GM19468 (cell line): ENCODE data around the gene TUT1.
"Not testable (repeated sequence)": the region's sequence is repeated elsewhere in the genome, so short reads cannot be mapped to it uniquely, and the experiment has no call there.

Source experiments
- ATAC-seq: cut with Tn5 transposase; IDR thresholded peaks from one replicate; pipeline ENCODE4 v1.9.1; 2021; ENCODE audit warnings: mild to moderate bottlenecking, moderate library complexity, moderate number of reproducible peaks; ENCODE audit not compliant: unreplicated experiment; ENCODE audit errors: extremely low read depth

TUT1 gene

GRCh38 chr11:62559626-62560025, 31.7 kb downstream of the TUT1 start:
- not testable (repeated sequence) for ATAC-seq

GRCh38 chr11:62559204-62559603, 32.1 kb downstream of the TUT1 start:
- no peak for ATAC-seq

- no peak for ATAC-seq
These were observed 32.7 kb downstream of the TUT1 start for GRCh38 chr11:62558669-62559068.

- ATAC-seq: no peak
These were observed 34.3 kb downstream of the TUT1 start for GRCh38 chr11:62556875-62557631.

- ATAC-seq: no peak
These were observed 35.0 kb downstream of the TUT1 start for GRCh38 chr11:62556108-62556874.

- ATAC-seq: no peak
These were observed 35.7 kb downstream of the TUT1 start for GRCh38 chr11:62555464-62556107.

GRCh38 chr11:62554387-62555167, 36.7 kb downstream of the TUT1 start:
- ATAC-seq: no peak

- ATAC-seq: no peak
These were observed 37.4 kb downstream of the TUT1 start for GRCh38 chr11:62553839-62554361.

GRCh38 chr11:62553080-62553838, 38.1 kb downstream of the TUT1 start:
- no peak for ATAC-seq

GRCh38 chr11:62552485-62553079, 38.7 kb downstream of the TUT1 start:
- no peak for ATAC-seq

GRCh38 chr11:62550478-62550877, 40.8 kb downstream of the TUT1 start:
- not testable (repeated sequence) for ATAC-seq

GRCh38 chr11:62548545-62549335, 42.6 kb downstream of the TUT1 start:
- no peak for ATAC-seq

GRCh38 chr11:62547691-62548281, 43.5 kb downstream of the TUT1 start:
- no peak for ATAC-seq

GRCh38 chr11:62546929-62547625, 44.2 kb downstream of the TUT1 start:
- no peak for ATAC-seq

GRCh38 chr11:62546244-62546928, 44.9 kb downstream of the TUT1 start, which contains the start of gene AHNAK:
AHNAK (minus strand) TSS chr11:62546806; CDS start chr11:62536098, 10,708 bp downstream.
- no peak for ATAC-seq

- no peak for ATAC-seq
These were observed 45.7 kb downstream of the TUT1 start for GRCh38 chr11:62545437-62546243.
